SU-DHL-6 (cell line): ENCODE measurements around the gene WNT3A.
"Not testable (repeated sequence)": the region's sequence is repeated elsewhere in the genome, so short reads cannot be mapped to it uniquely, and the experiment has no call there.

Experiments
- H2AFZ ChIP-seq: fragments of 200-600 bp; sonication (generic); 2 replicates; pipeline ENCODE4 v1.6.1; 2014; ENCODE audit warnings: low read depth, mild to moderate bottlenecking, moderate library complexity, mixed read lengths, antibody characterized with exemption, low read length; ENCODE audit not compliant: severe bottlenecking
- H3F3A ChIP-seq: fragments of 200-600 bp; shearing (Covaris generic); 2 replicates; pipeline ENCODE4 v1.6.0; 2016; ENCODE audit warnings: antibody characterized with exemption, mild to moderate bottlenecking; ENCODE audit not compliant: insufficient read depth
- H3K27ac ChIP-seq: fragments of 200-600 bp; sonication (generic); 2 replicates; pipeline ENCODE4 v1.5.1; 2016; ENCODE audit warnings: low read depth, mild to moderate bottlenecking, low read length, moderate library complexity, mixed read lengths
- H3K27me3 ChIP-seq: fragments of 200-600 bp; sonication (generic), shearing (Covaris generic); 2 replicates; pipeline ENCODE4 v1.6.0; 2014; ENCODE audit warnings: mild to moderate bottlenecking, low read length
- H3K36me3 ChIP-seq: fragments of 200-600 bp; sonication (generic); 2 replicates; pipeline ENCODE4 v1.6.1; 2014; ENCODE audit warnings: mild to moderate bottlenecking, low read length, mixed read lengths
- H3K4me2 ChIP-seq: fragments of 300-600, 200-600 bp; shearing (Covaris generic), sonication (generic); 2 replicates; pipeline ENCODE4 v1.6.0; 2014; ENCODE audit warnings: low read length, low read depth, mild to moderate bottlenecking; ENCODE audit not compliant: poor library complexity, severe bottlenecking
- H3K4me3 ChIP-seq: fragments of 200-600 bp; sonication (generic); 2 replicates; pipeline ENCODE4 v1.5.1; 2014; ENCODE audit warnings: antibody characterized with exemption, low read length, mild to moderate bottlenecking, mixed read lengths; ENCODE audit not compliant: insufficient read depth, poor library complexity, severe bottlenecking
- H3K79me2 ChIP-seq: fragments of 200-600 bp; sonication (generic); 2 replicates; pipeline ENCODE4 v1.6.1; 2014; ENCODE audit warnings: mild to moderate bottlenecking, low read length, moderate library complexity; ENCODE audit not compliant: insufficient read depth
- H3K9ac ChIP-seq: fragments of 200-600 bp; sonication (generic); 2 replicates; pipeline ENCODE4 v1.7.0; 2014; ENCODE audit warnings: mild to moderate bottlenecking, low read length
- H3K9me2 ChIP-seq: fragments of 200-600 bp; sonication (generic); replicated peaks from 2 replicates; pipeline ENCODE4 v1.6.1; 2014; ENCODE audit warnings: low read length; ENCODE audit not compliant: insufficient read depth
- H3K9me3 ChIP-seq: fragments of 200-600 bp; sonication (generic); 2 replicates; pipeline ENCODE4 v1.6.1; 2014; ENCODE audit warnings: low read length, mixed read lengths; ENCODE audit not compliant: insufficient read depth
- H4K20me1 ChIP-seq: fragments of 200-600 bp; sonication (generic); 2 replicates; pipeline ENCODE4 v1.6.1; 2014; ENCODE audit warnings: low read depth, mild to moderate bottlenecking, antibody characterized with exemption, low read length, moderate library complexity, mixed read lengths
- CTCF ChIP-seq: fragments of 200-600 bp; sonication (generic); IDR thresholded peaks from one replicate; pipeline ENCODE4 v1.5.1; 2017; ENCODE audit warnings: antibody characterized with exemption, mild to moderate bottlenecking, low read length, moderate library complexity; ENCODE audit not compliant: insufficient read depth, poor library complexity, severe bottlenecking
- EZH2phosphoT487 ChIP-seq: fragments of 200-600 bp; sonication (generic), shearing (Covaris generic); conservative IDR thresholded peaks from 2 replicates; pipeline ENCODE4 v1.6.1; 2018; ENCODE audit warnings: mild to moderate bottlenecking, antibody characterized with exemption, low read length, moderate library complexity, mixed read lengths

The WNT3A gene

GRCh38 chr1:227972843-227973374, 33.9 kb upstream of the WNT3A start:
- not testable (repeated sequence) for H3K36me3 ChIP-seq, H2AFZ ChIP-seq, H3K9me3 ChIP-seq, H3K27ac ChIP-seq, H3K27me3 ChIP-seq, H3K4me2 ChIP-seq, H3K79me2 ChIP-seq, H3K4me3 ChIP-seq, H3K9ac ChIP-seq, H3K9me2 ChIP-seq, H4K20me1 ChIP-seq, H3F3A ChIP-seq

GRCh38 chr1:227973724-227974288, 33.0 kb upstream of the WNT3A start:
- not testable (repeated sequence) for H2AFZ ChIP-seq, H3K9me3 ChIP-seq, H3K4me2 ChIP-seq, H3K9ac ChIP-seq, H3K9me2 ChIP-seq, H3K27me3 ChIP-seq, H3K4me3 ChIP-seq, H3K79me2 ChIP-seq, H3K27ac ChIP-seq, H3K36me3 ChIP-seq, H3F3A ChIP-seq, H4K20me1 ChIP-seq

- not testable (repeated sequence) for H3K27ac ChIP-seq, H3K9ac ChIP-seq, H3K27me3 ChIP-seq, H3K36me3 ChIP-seq, H2AFZ ChIP-seq, H4K20me1 ChIP-seq, H3K4me2 ChIP-seq, H3K9me2 ChIP-seq, H3F3A ChIP-seq, H3K4me3 ChIP-seq, H3K79me2 ChIP-seq, H3K9me3 ChIP-seq
Measured at GRCh38 chr1:227975583-227976283, 31.1 kb upstream of the WNT3A start.

GRCh38 chr1:227987181-227987580, 19.6 kb upstream of the WNT3A start:
- Histone ChIP-seq H3K27me3 (no peaks in the 10 kb centered on the region), H3K9me2 (no peaks in the 10 kb centered on the region), H3K4me2 (no peak overlapping the region), H3K36me3 (no peaks in the 10 kb centered on the region), H3K79me2 (no peaks in the 10 kb centered on the region), H3F3A (no peaks in the 10 kb centered on the region), H3K4me3 (no peak overlapping the region), H3K9ac (no peak overlapping the region), H2AFZ (no peak overlapping the region), H4K20me1 (no peaks in the 10 kb centered on the region), H3K9me3 (no peaks in the 10 kb centered on the region), H3K27ac (no peak overlapping the region)
- no peak for TF ChIP-seq CTCF
- no peak for TF ChIP-seq EZH2phosphoT487
